ENCODE measurements around the gene CASZ1.

Gene CASZ1

GRCh38 chr1:10665930-10666850 is 130.3 kb downstream of the CASZ1 start:
- no peaks in the 10 kb centered on the region for H3K27me3 ChIP-seq (ENCODE audit: control insufficient read depth in 1 of 2, insufficient read depth in 2 of 2, low read length in 2 of 2)
- H3K9me3 ChIP-seq (ENCODE audit: low read length): no peaks in the 10 kb centered on the region
- no peak overlapping the region for H3K4me3 ChIP-seq (ENCODE audit: low read depth in 1 of 2, low read length in 2 of 2)
- no peak overlapping the region for H3K9ac ChIP-seq (ENCODE audit: low read length)
- H3K27ac ChIP-seq (ENCODE audit: low read depth, low read length): peak overlapping the region; percentile 55
- H3K4me1 ChIP-seq (ENCODE audit: insufficient read depth, low read length): peaks cover 78% of the 10 kb centered on the region
- no peaks in the 10 kb centered on the region for H3K36me3 ChIP-seq (ENCODE audit: insufficient read depth, low read length)

DNA sequence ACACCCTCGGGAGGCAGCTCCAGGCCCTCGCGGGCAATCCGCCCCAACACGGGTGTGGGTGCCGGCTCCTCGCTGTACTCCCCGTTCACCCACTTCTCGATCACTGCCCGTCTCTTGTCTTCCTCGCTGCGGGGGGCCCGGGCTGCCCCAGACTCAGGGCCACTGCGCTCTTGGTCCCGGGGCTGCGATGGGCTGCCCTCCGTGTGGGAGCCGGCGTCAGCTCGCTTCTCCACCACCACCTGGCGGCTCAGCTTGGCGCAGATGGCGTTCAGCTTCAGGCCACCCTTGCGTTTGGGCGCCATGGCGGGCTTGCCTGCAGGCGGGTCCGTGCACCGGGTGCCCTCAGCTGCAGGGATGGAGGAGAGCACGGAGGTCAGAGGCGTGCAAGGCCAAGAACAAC is 131.2 kb downstream of the CASZ1 start:
- peak overlapping the region; percentile 55 for H3K27ac ChIP-seq (ENCODE audit: low read depth, low read length)
- no peak overlapping the region for H3K4me3 ChIP-seq (ENCODE audit: low read depth in 1 of 2, low read length in 2 of 2)
- no peaks in the 10 kb centered on the region for H3K27me3 ChIP-seq (ENCODE audit: control insufficient read depth in 1 of 2, insufficient read depth in 2 of 2, low read length in 2 of 2)
- H3K9ac ChIP-seq (ENCODE audit: low read length): no peak overlapping the region
- H3K4me1 ChIP-seq (ENCODE audit: insufficient read depth, low read length): peaks cover 68% of the 10 kb centered on the region
- H3K36me3 ChIP-seq (ENCODE audit: insufficient read depth, low read length): no peaks in the 10 kb centered on the region
- H3K9me3 ChIP-seq (ENCODE audit: low read length): no peaks in the 10 kb centered on the region

GRCh38 chr1:10664251-10664650 is 132.2 kb downstream of the CASZ1 start:
- H3K9me3 ChIP-seq (ENCODE audit: low read length): no peaks in the 10 kb centered on the region
- H3K27ac ChIP-seq (ENCODE audit: low read depth, low read length): peak overlapping the region; percentile 79
- no peak overlapping the region for H3K4me3 ChIP-seq (ENCODE audit: low read depth in 1 of 2, low read length in 2 of 2)
- no peak overlapping the region for H3K9ac ChIP-seq (ENCODE audit: low read length)
- peaks cover 63% of the 10 kb centered on the region for H3K4me1 ChIP-seq (ENCODE audit: insufficient read depth, low read length)
- no peaks in the 10 kb centered on the region for H3K27me3 ChIP-seq (ENCODE audit: control insufficient read depth in 1 of 2, insufficient read depth in 2 of 2, low read length in 2 of 2)
- peaks cover 8% of the 10 kb centered on the region for H3K36me3 ChIP-seq (ENCODE audit: insufficient read depth, low read length)

DNA sequence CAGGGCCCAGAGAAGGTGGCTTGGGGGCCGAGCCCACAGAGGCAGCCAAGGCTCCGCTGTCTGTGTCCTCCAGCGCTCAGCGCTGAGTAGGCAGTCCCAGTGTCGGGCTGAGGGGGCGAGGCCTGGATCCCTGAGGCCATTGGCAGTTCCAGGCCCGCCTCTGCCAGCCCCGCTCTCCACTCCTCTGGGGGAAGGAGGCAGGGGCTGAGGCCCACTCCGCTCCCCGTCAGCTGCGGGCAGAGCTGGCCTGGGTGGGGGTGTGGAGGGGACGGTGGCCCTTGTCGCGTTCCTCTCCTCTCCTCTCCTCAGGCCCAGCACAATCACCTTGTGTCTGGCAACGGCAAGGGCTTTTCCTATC is 132.8 kb downstream of the CASZ1 start:
- H3K27me3 ChIP-seq (ENCODE audit: control insufficient read depth in 1 of 2, insufficient read depth in 2 of 2, low read length in 2 of 2): no peaks in the 10 kb centered on the region
- H3K9me3 ChIP-seq (ENCODE audit: low read length): no peaks in the 10 kb centered on the region
- H3K27ac ChIP-seq (ENCODE audit: low read depth, low read length): peak overlapping the region; percentile 84
- peaks cover 63% of the 10 kb centered on the region for H3K4me1 ChIP-seq (ENCODE audit: insufficient read depth, low read length)
- peaks cover 11% of the 10 kb centered on the region for H3K36me3 ChIP-seq (ENCODE audit: insufficient read depth, low read length)
- H3K9ac ChIP-seq (ENCODE audit: low read length): no peak overlapping the region
- no peak overlapping the region for H3K4me3 ChIP-seq (ENCODE audit: low read depth in 1 of 2, low read length in 2 of 2)

DNA sequence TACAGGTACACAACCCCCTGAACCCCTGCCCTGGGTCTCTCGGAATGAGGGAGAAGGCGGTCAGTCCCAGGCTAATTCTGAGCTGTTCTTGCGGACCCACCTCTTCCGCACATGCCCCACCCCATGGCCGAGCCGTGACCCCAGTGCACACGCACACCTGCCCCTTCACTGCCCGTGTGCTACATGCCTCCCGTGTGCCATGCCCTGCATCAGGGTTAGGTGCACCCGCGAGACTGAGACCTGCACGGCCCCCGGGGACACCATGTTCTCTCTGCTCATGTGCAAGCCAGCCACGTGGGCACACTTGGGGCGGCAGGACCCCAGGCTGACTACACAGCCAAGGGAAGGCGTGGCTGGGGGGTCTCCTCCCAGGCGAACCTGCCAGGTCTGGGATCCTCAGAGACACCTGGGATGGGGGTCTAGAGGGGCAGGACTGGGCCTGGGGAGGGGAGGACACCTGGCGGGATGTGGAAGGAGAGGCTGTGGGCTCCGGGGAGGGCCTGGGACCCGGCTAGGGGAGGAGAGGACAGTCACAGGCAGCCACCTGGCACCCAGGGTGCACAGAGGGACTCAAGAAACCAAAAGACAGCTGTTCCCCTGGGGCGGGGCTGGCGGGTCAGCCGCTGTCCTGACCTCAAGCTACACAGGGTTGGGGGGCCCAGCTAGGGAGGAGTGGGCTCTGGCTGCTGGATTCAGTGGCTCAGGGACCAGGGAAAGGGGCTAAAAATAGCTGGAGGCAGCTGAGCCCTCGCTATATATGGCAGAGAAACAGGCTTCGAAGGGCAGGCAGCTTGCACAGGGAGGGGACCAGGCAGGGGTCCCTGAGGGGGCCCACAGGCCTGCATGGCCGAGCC is 133.4 kb downstream of the CASZ1 start:
- Histone ChIP-seq H3K4me1 (ENCODE audit: insufficient read depth, low read length) (peaks cover 63% of the 10 kb centered on the region), H3K4me3 (ENCODE audit: low read depth in 1 of 2, low read length in 2 of 2) (no peak overlapping the region), H3K9ac (ENCODE audit: low read length) (no peak overlapping the region), H3K27me3 (ENCODE audit: control insufficient read depth in 1 of 2, insufficient read depth in 2 of 2, low read length in 2 of 2) (no peaks in the 10 kb centered on the region), H3K27ac (ENCODE audit: low read depth, low read length) (peak overlapping the region; percentile 84), H3K9me3 (ENCODE audit: low read length) (no peaks in the 10 kb centered on the region), H3K36me3 (ENCODE audit: insufficient read depth, low read length) (peaks cover 11% of the 10 kb centered on the region)

- Histone ChIP-seq H3K9me3 (ENCODE audit: low read length) (no peaks in the 10 kb centered on the region), H3K36me3 (ENCODE audit: insufficient read depth, low read length) (peaks cover 11% of the 10 kb centered on the region), H3K27me3 (ENCODE audit: control insufficient read depth in 1 of 2, insufficient read depth in 2 of 2, low read length in 2 of 2) (no peaks in the 10 kb centered on the region), H3K4me3 (ENCODE audit: low read depth in 1 of 2, low read length in 2 of 2) (no peak overlapping the region), H3K9ac (ENCODE audit: low read length) (no peak overlapping the region), H3K27ac (ENCODE audit: low read depth, low read length) (peak overlapping the region; percentile 84), H3K4me1 (ENCODE audit: insufficient read depth, low read length) (peaks cover 66% of the 10 kb centered on the region)
These were observed 134.3 kb downstream of the CASZ1 start for GRCh38 chr1:10662090-10662688.

DNA sequence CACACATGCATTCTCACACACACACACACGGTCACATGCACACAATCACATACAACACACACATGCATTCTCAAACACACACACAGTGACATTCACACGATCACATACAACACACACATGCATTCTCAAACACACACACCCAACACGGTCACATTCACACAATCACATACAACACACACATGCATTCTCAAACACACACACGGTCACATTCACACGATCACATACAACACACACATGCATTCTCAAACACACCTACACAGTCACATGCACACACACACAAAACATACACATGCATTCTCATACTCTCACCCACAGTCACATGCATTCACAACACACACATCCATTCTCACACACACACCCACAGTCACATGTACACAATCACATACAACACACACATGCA is 135.0 kb downstream of the CASZ1 start:
- Histone ChIP-seq H3K27ac (ENCODE audit: low read depth, low read length) (peak overlapping the region; percentile 36), H3K36me3 (ENCODE audit: insufficient read depth, low read length) (peaks cover 11% of the 10 kb centered on the region), H3K9ac (ENCODE audit: low read length) (no peak overlapping the region), H3K9me3 (ENCODE audit: low read length) (no peaks in the 10 kb centered on the region), H3K4me3 (ENCODE audit: low read depth in 1 of 2, low read length in 2 of 2) (no peak overlapping the region), H3K27me3 (ENCODE audit: control insufficient read depth in 1 of 2, insufficient read depth in 2 of 2, low read length in 2 of 2) (no peaks in the 10 kb centered on the region), H3K4me1 (ENCODE audit: insufficient read depth, low read length) (peaks cover 66% of the 10 kb centered on the region)

- no peak overlapping the region for H3K9ac ChIP-seq (ENCODE audit: low read length)
- peak overlapping the region; percentile 90 for H3K27ac ChIP-seq (ENCODE audit: low read depth, low read length)
- H3K4me1 ChIP-seq (ENCODE audit: insufficient read depth, low read length): peaks cover 68% of the 10 kb centered on the region
- no peak overlapping the region for H3K4me3 ChIP-seq (ENCODE audit: low read depth in 1 of 2, low read length in 2 of 2)
- H3K9me3 ChIP-seq (ENCODE audit: low read length): no peaks in the 10 kb centered on the region
- H3K36me3 ChIP-seq (ENCODE audit: insufficient read depth, low read length): peaks cover 11% of the 10 kb centered on the region
- H3K27me3 ChIP-seq (ENCODE audit: control insufficient read depth in 1 of 2, insufficient read depth in 2 of 2, low read length in 2 of 2): no peaks in the 10 kb centered on the region
These were observed 136.6 kb downstream of the CASZ1 start for GRCh38 chr1:10659646-10660540.

DNA sequence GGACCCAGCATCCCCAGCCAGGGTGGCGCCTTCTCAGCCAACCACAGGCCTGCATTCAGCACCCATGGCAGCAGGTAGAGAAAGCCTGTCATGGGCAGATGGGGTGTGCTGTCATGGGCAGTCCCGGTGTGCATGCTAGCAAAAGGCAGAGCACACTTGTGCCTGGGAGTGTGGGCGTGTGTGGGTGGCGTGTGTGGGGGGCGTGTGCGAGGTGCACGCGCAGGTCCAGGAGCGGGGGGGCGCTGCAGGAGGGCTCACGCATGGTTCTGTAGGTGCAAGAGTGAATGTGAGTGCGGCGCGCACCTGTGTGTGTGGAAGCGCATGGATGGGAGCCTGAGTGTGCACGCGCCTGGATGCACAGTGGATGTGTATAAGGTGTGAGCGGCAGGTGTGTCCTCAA is 137.2 kb downstream of the CASZ1 start:
- Histone ChIP-seq H3K4me1 (ENCODE audit: insufficient read depth, low read length) (peaks cover 72% of the 10 kb centered on the region), H3K4me3 (ENCODE audit: low read depth in 1 of 2, low read length in 2 of 2) (no peak overlapping the region), H3K9ac (ENCODE audit: low read length) (no peak overlapping the region), H3K27me3 (ENCODE audit: control insufficient read depth in 1 of 2, insufficient read depth in 2 of 2, low read length in 2 of 2) (no peaks in the 10 kb centered on the region), H3K36me3 (ENCODE audit: insufficient read depth, low read length) (peaks cover 15% of the 10 kb centered on the region), H3K27ac (ENCODE audit: low read depth, low read length) (peak overlapping the region; percentile 90), H3K9me3 (ENCODE audit: low read length) (no peaks in the 10 kb centered on the region)

DNA sequence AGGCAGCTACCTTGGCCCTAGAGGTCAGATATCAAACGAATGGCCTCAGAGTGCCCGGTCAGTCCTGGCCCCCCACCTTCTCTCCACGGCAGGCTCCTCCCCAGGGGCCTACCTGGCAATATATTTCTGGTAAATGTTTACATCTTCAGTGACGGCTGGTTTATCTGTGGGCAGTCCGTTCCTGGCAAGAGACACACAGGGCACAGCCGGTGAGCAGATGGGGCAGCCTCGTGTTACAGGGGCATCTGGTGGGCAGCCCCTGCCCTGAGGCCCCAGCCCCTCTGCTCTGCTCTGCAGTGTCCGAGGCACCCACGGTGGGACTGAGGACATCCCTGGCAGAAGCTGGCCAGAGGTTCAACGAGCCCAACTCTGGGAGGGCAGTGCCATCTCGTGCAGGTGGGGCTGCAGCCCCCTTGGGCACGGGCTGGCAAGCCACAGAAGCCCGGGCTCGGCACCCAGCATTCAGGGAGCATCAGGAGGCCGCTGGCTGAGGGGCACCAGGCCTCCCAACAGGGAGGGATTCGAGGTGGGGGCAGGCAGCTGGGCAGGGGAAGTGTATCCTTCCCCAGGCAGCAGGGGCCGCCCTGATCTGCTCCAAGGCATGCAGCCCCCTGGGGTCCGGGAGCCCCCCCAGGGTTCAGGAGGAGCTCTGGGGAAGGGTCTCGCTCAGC is 137.9 kb downstream of the CASZ1 start:
- Histone ChIP-seq H3K9ac (ENCODE audit: low read length) (no peak overlapping the region), H3K9me3 (ENCODE audit: low read length) (no peaks in the 10 kb centered on the region), H3K27me3 (ENCODE audit: control insufficient read depth in 1 of 2, insufficient read depth in 2 of 2, low read length in 2 of 2) (no peaks in the 10 kb centered on the region), H3K27ac (ENCODE audit: low read depth, low read length) (peak overlapping the region; percentile 90), H3K4me1 (ENCODE audit: insufficient read depth, low read length) (peaks cover 73% of the 10 kb centered on the region), H3K4me3 (ENCODE audit: low read depth in 1 of 2, low read length in 2 of 2) (no peak overlapping the region), H3K36me3 (ENCODE audit: insufficient read depth, low read length) (peaks cover 21% of the 10 kb centered on the region)

Measured in muscle layer of colon (tissue), 2 donors.